C1 segment of cervical spinal cord (tissue), 14 donors: ENCODE measurements around the gene OR6M1.

ENCODE experiments used
- DNase-seq, 14 donors: peaks; one replicate each; lab custom pipeline; 2025; lab: John Stamatoyannopoulos, UW

Gene OR6M1, protein sequence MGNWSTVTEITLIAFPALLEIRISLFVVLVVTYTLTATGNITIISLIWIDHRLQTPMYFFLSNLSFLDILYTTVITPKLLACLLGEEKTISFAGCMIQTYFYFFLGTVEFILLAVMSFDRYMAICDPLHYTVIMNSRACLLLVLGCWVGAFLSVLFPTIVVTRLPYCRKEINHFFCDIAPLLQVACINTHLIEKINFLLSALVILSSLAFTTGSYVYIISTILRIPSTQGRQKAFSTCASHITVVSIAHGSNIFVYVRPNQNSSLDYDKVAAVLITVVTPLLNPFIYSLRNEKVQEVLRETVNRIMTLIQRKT

DNA sequence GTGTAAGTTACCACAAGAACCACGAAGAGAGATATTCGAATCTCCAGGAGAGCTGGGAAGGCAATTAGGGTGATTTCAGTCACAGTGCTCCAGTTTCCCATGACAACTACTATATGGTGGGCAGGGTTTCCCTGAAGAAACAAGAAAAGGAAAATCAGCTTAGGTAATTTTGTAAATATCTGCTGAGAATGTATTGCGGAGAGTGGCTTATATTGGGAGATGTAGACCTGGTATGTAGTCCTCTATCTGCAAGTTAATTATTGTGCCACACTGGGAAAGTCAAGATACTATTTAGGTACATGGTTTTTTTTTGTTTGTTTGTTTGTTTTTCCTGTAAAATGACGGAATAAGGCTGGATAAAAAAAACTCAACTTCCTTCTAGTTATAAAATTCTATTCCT lies at the start of gene OR6M1:
Gene OR6M1, minus strand, starts transcription at position 101 of the 400 bp plus-strand sequence. Its CDS starts 0 bp downstream, at position 101.
- DNase-seq: no peak

DNA sequence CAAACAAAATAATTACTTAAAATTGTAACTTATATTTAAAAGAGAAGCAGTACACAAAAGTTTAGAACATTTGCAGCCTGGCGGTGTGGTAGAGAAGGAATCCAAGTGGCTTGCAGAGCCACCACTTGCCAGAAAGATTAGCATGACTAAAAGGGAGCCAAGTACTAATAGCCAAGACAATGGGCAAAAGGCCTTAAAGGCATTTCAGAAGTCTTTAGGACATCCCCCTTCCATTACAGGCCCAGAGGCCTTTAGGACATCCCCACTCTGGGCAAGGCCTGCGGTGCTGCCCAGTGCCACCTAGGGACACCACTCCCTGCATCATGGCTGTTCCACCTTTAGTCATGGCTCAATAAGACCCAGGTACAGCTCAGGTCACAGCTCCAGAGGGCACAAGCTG lies 46.9 kb upstream of the OR6M1 start:
- DNase-seq: no peak

DNA sequence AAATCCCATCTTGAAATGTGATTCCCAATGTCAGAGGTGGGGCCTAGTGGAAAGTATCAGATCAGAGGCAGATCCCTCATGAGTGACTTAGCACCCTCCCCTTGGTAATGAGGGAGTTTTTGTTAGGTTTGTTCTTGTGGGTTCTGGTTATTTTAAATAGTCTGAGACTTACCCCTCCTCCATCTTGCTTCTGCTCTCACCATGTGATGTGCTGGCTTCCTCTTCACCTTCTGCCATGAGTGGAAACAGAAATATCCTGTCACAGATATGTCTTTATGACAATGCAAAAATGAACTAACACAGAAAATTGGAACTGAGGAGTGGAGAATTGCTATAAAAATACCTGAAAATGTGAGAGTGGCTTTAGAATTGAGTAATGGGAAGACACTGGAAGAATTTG lies 46.2 kb upstream of the OR6M1 start:
- DNase-seq: no peak

DNA sequence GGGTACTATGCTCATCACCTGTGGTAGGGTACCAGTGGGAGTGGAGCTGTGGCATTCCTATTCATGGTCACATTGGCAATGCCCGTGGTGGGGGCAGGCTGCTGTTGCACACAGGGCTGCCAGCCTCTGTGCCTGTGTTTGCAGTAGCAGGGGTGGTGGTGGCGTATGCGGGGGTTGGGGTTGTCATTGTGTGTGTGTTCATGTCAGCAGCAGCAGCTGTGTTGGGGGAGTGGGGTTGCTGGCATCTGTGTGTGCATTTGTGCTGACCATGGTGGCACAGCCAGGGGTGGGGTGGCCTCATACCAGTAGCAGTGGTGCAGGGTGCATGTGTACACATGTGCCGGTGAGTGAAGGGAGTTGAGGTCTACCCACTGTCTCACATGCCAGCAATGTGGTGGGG lies 45.0 kb upstream of the OR6M1 start:
- DNase-seq: no peak

DNA sequence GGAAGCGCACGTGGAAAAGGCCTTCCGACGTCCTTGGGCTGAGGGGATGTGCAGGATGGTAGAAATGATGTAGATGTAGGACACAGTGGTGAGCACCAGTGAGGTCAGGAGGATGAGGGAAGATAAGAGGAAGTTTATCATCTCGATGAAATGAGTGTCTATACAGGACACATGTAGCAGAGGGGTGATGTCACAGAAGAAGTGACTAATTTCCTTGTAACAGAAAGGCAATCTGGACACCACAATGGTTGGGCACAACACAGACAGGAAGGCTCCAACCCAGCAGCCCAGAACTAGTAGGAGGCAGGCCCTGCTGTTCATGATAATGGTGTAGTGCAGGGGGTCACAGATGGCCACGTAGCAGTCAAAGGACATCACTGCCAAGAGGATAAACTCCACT lies 35.0 kb upstream of the OR6M1 start:
- no peak for DNase-seq

DNA sequence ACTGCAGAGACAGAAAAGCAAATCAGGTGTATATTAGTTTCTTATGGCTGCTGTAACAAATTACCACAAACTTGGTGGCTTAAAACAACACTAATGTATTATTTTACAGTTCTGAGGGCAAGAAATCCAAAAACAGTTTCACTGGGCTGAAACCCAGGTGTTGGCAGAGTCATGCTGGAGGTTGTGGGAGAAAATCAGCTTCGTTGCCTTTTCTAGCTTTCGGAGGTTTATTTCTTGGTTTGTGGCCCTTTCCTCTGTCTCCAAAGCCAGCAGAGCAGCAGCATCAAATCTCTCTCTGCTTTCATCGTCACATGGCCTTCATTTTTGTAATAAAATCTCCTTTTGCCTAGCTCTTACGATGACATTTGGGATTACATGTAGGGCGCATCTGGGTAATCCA lies 33.0 kb upstream of the OR6M1 start:
- no peak for DNase-seq

DNA sequence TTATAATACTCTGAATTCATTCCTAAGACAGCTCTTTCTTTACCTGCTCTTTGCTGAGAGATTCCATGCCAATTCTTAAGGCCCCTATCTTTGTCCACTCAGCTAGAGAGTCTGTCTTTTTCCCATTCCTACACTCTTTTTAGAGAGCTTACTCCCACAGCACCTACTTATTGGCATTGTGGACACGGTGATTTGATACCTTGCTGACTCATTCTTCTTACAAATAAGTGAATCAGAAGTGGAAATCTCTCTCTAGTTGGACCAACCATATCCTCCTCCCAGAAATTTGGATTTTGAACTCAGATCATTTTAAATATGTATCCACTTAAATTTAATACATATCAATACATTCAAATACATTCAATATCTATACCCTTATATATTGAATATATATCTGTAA lies 32.5 kb upstream of the OR6M1 start:
- no peak for DNase-seq

DNA sequence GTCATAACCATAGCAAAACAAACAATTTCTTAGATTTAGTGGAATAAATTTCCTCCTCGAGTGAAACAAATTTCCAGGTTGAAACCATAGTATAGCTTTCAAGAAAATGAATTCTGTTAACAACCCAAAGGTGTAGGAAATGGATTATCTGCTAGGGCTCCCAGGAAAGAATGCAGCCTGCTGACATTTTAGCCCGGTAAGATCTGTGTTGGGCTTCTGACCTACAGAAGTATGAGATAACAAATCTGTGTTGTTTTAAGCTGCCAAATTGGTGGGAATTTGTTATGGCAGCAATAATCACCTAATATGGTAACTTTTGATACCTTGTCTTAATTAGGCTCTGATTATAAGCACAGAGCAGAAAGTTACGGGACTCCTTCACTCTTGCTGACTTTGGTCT lies 32.0 kb upstream of the OR6M1 start:
- no peak for DNase-seq

DNA sequence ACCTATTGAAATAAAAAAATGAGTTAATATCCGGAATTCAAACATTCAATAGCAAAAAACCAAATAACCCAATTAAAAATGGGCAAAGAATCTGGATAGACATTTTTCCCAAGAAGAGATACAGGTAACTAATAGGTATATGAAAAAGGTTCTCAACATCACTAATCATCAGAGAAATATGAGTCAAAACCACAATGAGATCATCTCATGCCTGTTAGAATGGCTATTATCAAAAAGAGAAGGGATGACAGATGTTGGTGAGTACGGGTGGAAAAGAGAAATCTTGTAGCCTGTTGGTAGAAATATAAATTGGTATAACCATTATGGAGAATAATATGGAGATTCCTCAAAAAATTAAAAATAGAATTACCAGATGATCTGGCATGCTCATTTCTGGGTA lies 26.9 kb upstream of the OR6M1 start:
- DNase-seq: no peak

DNA sequence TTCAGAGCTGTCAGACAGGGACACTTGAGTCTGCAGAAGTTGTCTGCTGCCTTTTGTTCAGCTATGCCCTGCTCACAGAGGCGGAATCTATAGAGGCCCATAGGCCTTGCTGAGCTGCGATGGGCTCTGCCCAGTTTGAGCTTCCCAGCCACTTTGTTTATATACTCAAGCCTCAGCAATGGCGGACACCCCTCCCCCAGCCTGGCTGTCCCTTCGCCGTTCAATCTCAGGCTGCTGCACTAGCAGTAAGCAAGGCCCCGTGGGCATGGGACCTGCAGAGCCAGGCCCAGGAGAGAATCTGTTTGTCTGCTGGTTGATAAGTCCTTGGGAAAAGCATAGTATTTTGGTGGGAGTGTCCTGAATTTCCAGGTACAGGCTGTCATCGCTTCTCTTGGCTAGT lies 23.6 kb upstream of the OR6M1 start:
- DNase-seq: no peak

DNA sequence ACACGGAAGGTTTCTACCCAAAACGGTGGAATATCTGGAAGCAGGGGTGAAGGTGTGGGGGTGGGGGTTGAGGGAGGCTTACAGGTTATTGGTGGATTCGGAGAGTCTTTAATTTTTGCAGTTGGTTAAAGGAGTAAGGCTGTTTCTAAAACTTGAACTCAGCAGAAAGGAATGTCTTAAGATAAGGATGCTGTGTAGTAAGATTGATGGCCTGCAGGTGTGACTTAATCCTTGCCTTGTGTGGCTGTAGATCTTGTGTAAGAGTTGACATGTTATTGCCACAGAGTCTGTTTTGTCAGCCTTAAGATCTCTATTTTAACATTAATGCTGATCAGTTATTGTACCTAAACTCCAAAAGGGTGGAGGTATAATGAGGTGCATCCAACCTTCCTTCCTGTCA lies 16.4 kb upstream of the OR6M1 start:
- DNase-seq: no peak

DNA sequence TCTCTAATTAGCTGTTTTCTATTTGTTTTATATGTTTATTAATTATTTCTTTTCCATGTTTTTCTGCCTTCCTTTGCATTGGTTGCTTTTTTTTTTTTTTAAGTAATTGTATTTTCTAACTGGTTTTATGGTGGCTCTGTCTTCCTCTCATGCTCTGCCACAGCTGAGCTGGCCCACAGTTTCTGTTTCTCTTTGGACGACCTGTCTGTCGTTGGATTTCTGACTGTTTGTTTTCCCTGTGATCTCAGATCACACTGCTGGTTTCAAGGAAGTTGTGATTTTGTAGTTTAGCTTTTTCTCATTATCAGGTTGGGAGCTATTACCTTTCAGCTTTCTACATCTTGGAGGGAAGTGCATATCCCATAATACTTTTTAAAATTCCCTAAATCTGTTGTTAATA lies 15.9 kb upstream of the OR6M1 start:
- DNase-seq: no peak

DNA sequence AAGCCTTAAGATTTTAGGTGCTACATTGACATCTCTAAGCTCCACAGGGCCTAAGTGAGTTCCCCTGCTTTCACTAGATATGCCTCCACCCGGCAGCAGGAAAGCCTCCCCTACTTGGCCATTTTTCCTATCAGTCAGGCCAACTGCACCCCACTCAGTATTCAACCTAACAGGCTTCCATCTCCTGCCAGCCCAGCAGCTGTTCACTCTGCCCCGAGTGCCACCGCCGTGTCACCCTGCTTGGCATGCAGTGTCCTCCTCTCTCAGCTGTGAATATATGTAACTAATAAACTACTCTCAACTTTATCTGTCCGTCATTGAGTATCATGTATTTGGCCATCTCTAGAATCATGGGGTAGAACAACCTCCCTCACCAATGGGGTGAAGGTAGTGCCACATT lies 9.0 kb upstream of the OR6M1 start:
- no peak for DNase-seq

DNA sequence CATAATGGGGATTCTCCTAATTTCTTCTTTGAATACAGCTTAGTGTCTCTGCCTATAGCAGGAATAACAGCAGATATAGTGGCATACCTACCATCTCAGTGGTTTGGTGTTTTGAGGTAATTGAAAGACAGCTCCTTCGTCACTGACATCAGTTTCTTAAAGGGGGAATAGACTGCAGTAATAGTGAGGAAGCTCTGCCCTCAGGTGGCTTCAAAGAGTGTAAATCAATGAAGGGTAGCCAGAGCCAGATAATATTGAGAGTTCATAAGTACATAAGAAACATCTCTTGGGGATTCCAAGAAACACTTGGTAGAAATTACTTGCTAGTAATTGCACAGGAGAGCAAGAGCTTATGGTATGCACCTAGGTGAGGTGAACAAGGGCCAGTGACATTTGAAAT lies 4.4 kb downstream of the OR6M1 start:
- DNase-seq: no peak

DNA sequence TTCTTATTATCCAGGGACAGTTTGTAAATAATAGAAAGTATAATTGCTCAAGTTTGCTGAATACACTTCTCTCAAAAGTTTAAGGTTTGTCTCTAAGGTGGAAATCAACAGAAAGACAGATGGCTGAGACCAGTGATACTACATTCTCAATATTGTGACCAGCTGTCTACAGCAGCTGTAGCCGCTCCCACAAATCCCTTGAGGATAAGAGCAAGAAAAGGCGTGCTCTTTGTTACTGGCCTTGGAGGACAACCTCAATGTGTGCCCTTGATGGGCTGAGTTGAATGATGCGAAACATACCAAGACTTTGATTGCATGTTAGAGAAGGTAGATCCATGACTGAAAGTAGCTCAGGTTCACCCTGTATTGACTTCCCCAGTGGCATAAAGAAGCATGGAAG lies 6.1 kb downstream of the OR6M1 start:
- no peak for DNase-seq

DNA sequence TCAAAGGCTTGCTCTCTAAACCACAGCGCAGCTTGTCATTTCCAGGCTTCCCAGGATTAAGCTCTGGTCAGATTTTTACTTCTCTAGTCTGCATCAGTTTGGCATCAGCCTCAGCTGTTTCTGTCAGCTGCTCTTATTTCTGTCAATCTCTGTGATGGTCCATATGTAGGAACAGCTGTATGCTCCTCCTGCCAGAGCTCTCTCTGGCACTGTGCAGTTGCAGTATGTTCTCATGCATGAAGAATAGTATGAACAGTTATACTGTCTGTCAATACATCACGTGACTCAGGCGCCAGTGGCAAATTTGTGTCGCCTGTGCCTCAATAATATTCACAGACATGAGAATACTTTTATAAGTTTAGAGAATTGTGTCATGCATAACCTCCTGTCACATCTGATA lies 6.7 kb downstream of the OR6M1 start:
- no peak for DNase-seq

DNA sequence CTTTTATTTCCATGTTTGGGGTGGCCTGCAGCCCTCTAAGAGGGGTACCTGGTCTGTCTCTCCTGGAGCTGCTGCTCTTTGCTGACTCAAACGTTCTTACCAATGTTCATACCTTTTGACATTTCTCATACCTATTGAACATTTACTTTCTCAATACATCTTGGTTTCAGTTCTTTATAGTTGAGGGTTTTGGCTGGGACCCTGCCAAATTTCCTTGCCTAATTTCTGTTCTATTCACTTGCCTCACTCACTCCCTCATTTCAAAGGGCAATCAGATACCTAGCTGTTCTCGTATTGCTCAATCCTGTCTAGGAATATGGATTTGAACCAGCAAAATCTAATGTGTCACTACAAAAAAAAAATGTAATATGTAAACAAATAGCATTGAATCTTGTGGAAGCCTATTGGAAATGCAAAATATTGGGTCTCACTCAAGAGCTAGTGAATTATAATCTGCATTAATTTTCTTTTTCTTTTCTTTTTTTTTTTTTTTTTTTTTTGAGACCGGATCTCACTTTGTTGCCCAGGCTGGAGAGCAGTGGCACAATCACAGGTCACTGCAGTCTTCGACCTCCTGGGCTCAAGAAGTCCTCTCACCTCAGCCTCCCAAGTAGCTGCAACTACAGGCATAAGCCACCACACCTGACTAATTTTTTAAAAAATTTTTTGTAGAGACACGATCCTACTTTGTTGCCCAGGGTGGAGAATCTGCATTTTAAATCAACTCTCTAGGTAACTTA lies 7.5 kb downstream of the OR6M1 start:
- no peak for DNase-seq

DNA sequence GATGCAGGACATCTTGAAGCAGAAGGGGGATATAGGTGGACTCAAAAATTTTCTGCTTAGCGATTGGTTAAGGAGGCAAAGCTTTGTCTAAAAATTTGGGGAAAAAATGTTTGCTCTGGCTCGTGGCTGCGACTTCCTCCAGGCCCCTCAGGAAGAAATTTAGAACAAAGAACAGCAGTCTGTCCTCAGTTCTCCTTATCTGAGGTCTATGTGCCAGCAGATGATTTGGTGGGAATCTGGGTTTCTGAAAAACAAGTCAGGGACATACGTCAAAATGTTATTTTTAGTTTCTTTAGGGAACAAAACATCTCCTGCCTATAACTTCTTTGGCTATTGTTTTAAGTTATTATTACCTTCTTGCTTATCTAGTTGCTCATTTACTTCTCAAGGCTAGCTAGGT lies 8.1 kb downstream of the OR6M1 start:
- no peak for DNase-seq

DNA sequence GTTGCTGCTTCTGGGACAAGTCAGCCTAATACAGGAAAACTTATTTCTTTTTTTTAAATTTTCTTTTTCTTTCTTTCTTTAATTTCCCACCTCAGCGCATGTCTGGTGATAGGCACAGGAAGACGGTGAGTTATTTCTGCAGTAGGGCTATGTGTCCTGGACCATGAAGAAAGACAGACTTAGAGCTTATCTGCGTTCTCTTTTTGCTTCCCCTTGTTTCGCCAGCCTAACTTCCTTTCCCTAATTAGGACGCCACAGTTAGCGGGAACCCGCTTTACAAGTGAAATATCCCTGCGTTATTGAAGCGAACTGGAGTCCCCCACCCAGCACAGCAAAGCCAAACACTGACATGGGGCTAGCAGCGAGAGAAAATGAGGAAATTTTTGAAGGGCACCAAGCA lies 8.6 kb downstream of the OR6M1 start:
- DNase-seq: no peak

DNA sequence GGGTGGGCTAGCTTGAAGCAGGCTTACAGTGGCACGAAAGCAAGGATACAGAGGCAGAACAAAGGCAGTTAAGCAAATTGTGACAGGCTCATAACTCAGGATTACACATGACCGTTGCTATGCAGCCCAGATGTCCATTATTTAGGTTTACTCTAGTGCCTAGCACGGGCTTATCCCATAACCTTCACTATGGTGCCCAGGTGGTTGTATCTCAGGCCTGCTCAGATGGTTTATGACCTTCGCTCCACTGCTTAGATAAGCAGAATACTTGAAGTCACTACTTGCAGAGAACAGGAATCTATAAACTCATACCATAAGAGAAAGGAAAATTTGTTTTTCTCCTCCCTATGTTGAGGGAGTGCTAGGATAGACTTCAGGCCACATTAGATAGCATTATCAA lies 9.0 kb downstream of the OR6M1 start:
- DNase-seq: no peak

DNA sequence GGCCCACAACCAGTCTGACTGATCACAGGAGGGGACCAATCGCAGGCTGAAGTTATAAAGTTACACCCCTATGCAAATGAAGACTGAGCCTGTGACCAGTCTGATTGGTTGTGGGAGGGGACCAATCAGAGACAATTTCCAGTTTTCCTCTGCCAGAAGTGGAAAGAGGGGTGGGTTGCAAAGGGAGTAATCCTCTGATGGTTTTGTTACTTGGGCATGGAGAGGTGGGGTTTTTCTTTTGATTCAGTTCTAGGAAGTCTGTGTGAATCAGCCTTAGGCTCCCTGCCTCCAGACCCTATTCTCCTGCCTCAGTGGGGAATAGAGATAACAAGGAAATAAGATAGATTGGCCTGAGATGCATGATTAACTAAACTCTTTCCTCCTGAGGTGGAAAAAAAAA lies 9.9 kb downstream of the OR6M1 start:
- DNase-seq: no peak

DNA sequence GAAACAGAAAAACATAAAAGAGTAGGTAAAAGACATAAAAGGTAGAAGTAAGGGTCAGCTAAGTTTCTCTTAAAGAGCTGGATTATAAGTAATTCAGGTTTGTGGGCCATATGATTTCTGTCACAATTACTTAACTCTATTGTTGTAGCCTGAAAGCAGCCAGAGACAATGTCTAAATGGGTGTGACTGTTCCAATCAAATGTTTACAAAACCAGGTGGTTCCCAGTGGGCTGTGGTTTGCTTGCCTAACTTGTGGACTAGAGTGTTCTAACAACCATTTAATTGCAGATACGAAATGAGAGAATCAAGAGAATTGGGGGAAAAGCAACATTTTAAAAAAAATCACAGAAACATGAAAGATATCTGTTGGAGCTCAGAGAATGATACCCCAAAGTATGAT lies 22.6 kb downstream of the OR6M1 start:
- DNase-seq: no peak

DNA sequence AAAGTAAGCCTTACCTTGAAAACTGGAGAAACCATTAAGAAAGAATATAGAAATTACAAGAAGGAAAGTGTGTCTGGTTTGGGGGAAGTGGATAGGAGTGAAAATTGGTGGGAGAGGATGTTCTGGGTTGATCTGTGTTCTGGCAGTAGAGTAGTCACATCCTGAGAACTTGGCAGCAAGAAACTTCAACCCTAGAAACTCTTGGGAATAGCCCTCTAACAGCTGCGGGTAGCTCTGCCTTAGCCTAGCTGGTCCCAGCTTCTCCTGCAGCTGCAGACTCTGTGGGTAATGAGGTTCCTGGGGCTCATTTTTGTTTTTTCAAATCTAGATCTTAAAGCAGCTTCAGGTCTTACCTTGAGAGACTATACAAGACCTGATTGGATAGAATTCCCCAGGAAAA lies 27.6 kb downstream of the OR6M1 start:
- DNase-seq: no peak
